Central memory CD8-positive, alpha-beta T cell (primary cell): ENCODE data around the gene RAB37.

Experiments
- ATAC-seq: fragments of 150-1000 bp; cut with Tn5 transposase; replicated peaks from 2 replicates; pipeline ENCODE4 v1.10.0; 2022; ENCODE audit warnings: mild to moderate bottlenecking, moderate FRiP score, moderate number of reproducible peaks; ENCODE audit not compliant: poor library complexity, severe bottlenecking; ENCODE audit errors: extremely low read depth
- DNase-seq, 2 donors: peaks; one replicate each; pipeline ENCODE4 v3.0.0; 2021; ENCODE audit warnings: low spot score in 2 of 2
- H3K27ac Mint-ChIP-seq: one replicate; pipeline ENCODE4 v1.8.0; 2022; ENCODE audit warnings: low read depth, mild to moderate bottlenecking, moderate library complexity, mixed read lengths
- H3K27me3 Mint-ChIP-seq: one replicate; pipeline ENCODE4 v1.8.0; 2022; ENCODE audit warnings: mixed read lengths
- H3K36me3 Mint-ChIP-seq: one replicate; pipeline ENCODE4 v1.8.0; 2022; ENCODE audit warnings: mild to moderate bottlenecking, moderate library complexity, mixed read lengths; ENCODE audit not compliant: insufficient read depth
- H3K4me1 Mint-ChIP-seq: one replicate; pipeline ENCODE4 v1.8.0; 2022; ENCODE audit warnings: mixed read lengths
- H3K4me3 Mint-ChIP-seq: one replicate; pipeline ENCODE4 v1.8.0; 2022; ENCODE audit warnings: mild to moderate bottlenecking, moderate library complexity, mixed read lengths
- H3K9me3 Mint-ChIP-seq: one replicate; pipeline ENCODE4 v1.8.0; 2022; ENCODE audit warnings: mixed read lengths

RAB37 gene

GRCh38 chr17:74761419-74761818, 24.4 kb downstream of the RAB37 start:
- H3K4me3 Mint-ChIP-seq, result peak overlapping the region; percentile 100
- no peaks in the 10 kb centered on the region for H3K9me3 Mint-ChIP-seq
- DNase-seq (no peak), ATAC-seq (no peak)
- peak overlapping the region; percentile 35 for H3K27ac Mint-ChIP-seq
- H3K4me1 Mint-ChIP-seq, result peaks cover 51% of the 10 kb centered on the region
- H3K27me3 Mint-ChIP-seq, result no peaks in the 10 kb centered on the region
- H3K36me3 Mint-ChIP-seq, result peaks cover 44% of the 10 kb centered on the region

- Mint-ChIP-seq H3K4me1 (peaks cover 46% of the 10 kb centered on the region), H3K4me3 (no peak overlapping the region), H3K9me3 (no peaks in the 10 kb centered on the region), H3K27ac (peak overlapping the region; percentile 35), H3K36me3 (peaks cover 42% of the 10 kb centered on the region), H3K27me3 (no peaks in the 10 kb centered on the region)
- DNase-seq (no peak), ATAC-seq (no peak)
Observed at GRCh38 chr17:74761931-74762330, 24.9 kb downstream of the RAB37 start.

- H3K27ac Mint-ChIP-seq, result no peak overlapping the region
- no peak overlapping the region for H3K4me3 Mint-ChIP-seq
- no peaks in the 10 kb centered on the region for H3K9me3 Mint-ChIP-seq
- ATAC-seq (no peak), DNase-seq (no peak)
- peaks cover 51% of the 10 kb centered on the region for H3K36me3 Mint-ChIP-seq
- peaks cover 34% of the 10 kb centered on the region for H3K4me1 Mint-ChIP-seq
- no peaks in the 10 kb centered on the region for H3K27me3 Mint-ChIP-seq
Observed at GRCh38 chr17:74763565-74764387, 26.7 kb downstream of the RAB37 start.

GRCh38 chr17:74764751-74765286, 27.8 kb downstream of the RAB37 start:
- DNase-seq (no peak), ATAC-seq (no peak)
- H3K27ac Mint-ChIP-seq, result peak overlapping the region; percentile 86
- no peak overlapping the region for H3K4me3 Mint-ChIP-seq
- no peaks in the 10 kb centered on the region for H3K9me3 Mint-ChIP-seq
- peaks cover 33% of the 10 kb centered on the region for H3K4me1 Mint-ChIP-seq
- peaks cover 50% of the 10 kb centered on the region for H3K36me3 Mint-ChIP-seq
- H3K27me3 Mint-ChIP-seq, result no peaks in the 10 kb centered on the region

GRCh38 chr17:74766413-74766812, 29.4 kb downstream of the RAB37 start:
- H3K4me1 Mint-ChIP-seq, result peaks cover 40% of the 10 kb centered on the region
- peak overlapping the region; percentile 64 for H3K27ac Mint-ChIP-seq
- H3K27me3 Mint-ChIP-seq, result no peaks in the 10 kb centered on the region
- H3K9me3 Mint-ChIP-seq, result no peaks in the 10 kb centered on the region
- ATAC-seq (no peak), DNase-seq (no peak)
- peaks cover 61% of the 10 kb centered on the region for H3K36me3 Mint-ChIP-seq
- no peak overlapping the region for H3K4me3 Mint-ChIP-seq

GRCh38 chr17:74767111-74767516, 30.1 kb downstream of the RAB37 start:
- Mint-ChIP-seq H3K9me3 (no peaks in the 10 kb centered on the region), H3K36me3 (peaks cover 66% of the 10 kb centered on the region), H3K27ac (peak overlapping the region; percentile 64), H3K4me3 (no peak overlapping the region), H3K27me3 (no peaks in the 10 kb centered on the region), H3K4me1 (peaks cover 40% of the 10 kb centered on the region)
- ATAC-seq (no peak), DNase-seq (no peak)

- DNase-seq (no peak), ATAC-seq (no peak)
- Mint-ChIP-seq H3K36me3 (peaks cover 64% of the 10 kb centered on the region), H3K4me3 (no peak overlapping the region), H3K4me1 (peaks cover 42% of the 10 kb centered on the region), H3K27me3 (no peaks in the 10 kb centered on the region), H3K9me3 (no peaks in the 10 kb centered on the region), H3K27ac (peak overlapping the region; percentile 92)
Observed at GRCh38 chr17:74768069-74768762, 31.2 kb downstream of the RAB37 start.

GRCh38 chr17:74768763-74769114, 31.7 kb downstream of the RAB37 start:
- Mint-ChIP-seq H3K4me1 (peaks cover 40% of the 10 kb centered on the region), H3K27ac (peak overlapping the region; percentile 92), H3K36me3 (peaks cover 66% of the 10 kb centered on the region), H3K27me3 (no peaks in the 10 kb centered on the region), H3K4me3 (no peak overlapping the region), H3K9me3 (no peaks in the 10 kb centered on the region)
- ATAC-seq (no peak), DNase-seq (no peak)

GRCh38 chr17:74769266-74769855, 32.3 kb downstream of the RAB37 start:
- no peaks in the 10 kb centered on the region for H3K27me3 Mint-ChIP-seq
- no peak for DNase-seq
- peaks cover 40% of the 10 kb centered on the region for H3K4me1 Mint-ChIP-seq
- H3K9me3 Mint-ChIP-seq, result no peaks in the 10 kb centered on the region
- no peak overlapping the region for H3K27ac Mint-ChIP-seq
- H3K4me3 Mint-ChIP-seq, result no peak overlapping the region
- no peak for ATAC-seq
- H3K36me3 Mint-ChIP-seq, result peaks cover 63% of the 10 kb centered on the region

GRCh38 chr17:74769856-74770497, 32.9 kb downstream of the RAB37 start:
- Mint-ChIP-seq H3K27me3 (no peaks in the 10 kb centered on the region), H3K9me3 (no peaks in the 10 kb centered on the region), H3K4me3 (no peak overlapping the region), H3K27ac (peak overlapping the region; percentile 80), H3K36me3 (peaks cover 59% of the 10 kb centered on the region), H3K4me1 (peaks cover 40% of the 10 kb centered on the region)
- DNase-seq (no peak), ATAC-seq (no peak)

GRCh38 chr17:74770498-74771318, 33.7 kb downstream of the RAB37 start:
- H3K4me1 Mint-ChIP-seq, result peaks cover 44% of the 10 kb centered on the region
- H3K27me3 Mint-ChIP-seq, result no peaks in the 10 kb centered on the region
- H3K9me3 Mint-ChIP-seq, result no peaks in the 10 kb centered on the region
- H3K27ac Mint-ChIP-seq, result peak overlapping the region; percentile 80
- ATAC-seq, result peak; percentile 95
- DNase-seq, result peak; percentile 60 to 69
- H3K4me3 Mint-ChIP-seq, result no peak overlapping the region
- peaks cover 53% of the 10 kb centered on the region for H3K36me3 Mint-ChIP-seq
